Measurements from ENCODE around the gene RIMS1.
"Not testable (repeated sequence)": the region's sequence is repeated elsewhere in the genome, so short reads cannot be mapped to it uniquely, and the experiment has no call there.

The RIMS1 gene

GRCh38 chr6:71979911-71980310 is 93.6 kb downstream of the RIMS1 start:
- DNase-seq, result no peak

GRCh38 chr6:71982389-71982788 is 96.0 kb downstream of the RIMS1 start:
- DNase-seq, result no peak

GRCh38 chr6:71983131-71983530 is 96.8 kb downstream of the RIMS1 start:
- DNase-seq, result no peak

- DNase-seq, result no peak
These were observed 108.4 kb downstream of the RIMS1 start for GRCh38 chr6:71994705-71995271.

- no peak for DNase-seq
These were observed 111.0 kb downstream of the RIMS1 start for GRCh38 chr6:71997341-71997740.

- no peak for DNase-seq
These were observed 116.1 kb downstream of the RIMS1 start for GRCh38 chr6:72002415-72002814.

DNA sequence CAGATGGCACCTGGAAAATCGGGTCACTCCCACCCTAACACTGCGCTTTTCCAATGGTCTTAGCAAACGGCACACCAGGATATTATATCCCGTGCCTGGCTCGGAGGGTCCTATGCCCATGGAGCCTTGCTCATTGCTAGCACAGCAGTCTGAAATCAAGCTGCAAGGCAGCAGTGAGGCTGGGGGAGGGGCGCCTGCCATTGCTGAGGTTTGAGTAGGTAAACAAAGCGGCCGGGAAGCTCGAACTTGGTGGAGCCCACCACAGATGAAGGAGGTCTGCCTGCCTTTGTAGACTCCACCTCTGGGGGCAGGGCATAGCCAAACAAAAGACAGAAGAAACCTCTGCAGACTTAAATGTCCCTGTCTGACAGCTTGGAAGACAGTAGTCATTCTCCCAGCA is 120.2 kb downstream of the RIMS1 start:
- DNase-seq, result not testable (repeated sequence)

- DNase-seq, result no peak
These were observed 136.5 kb downstream of the RIMS1 start for GRCh38 chr6:72022830-72023229.

GRCh38 chr6:72031471-72031870 is 145.1 kb downstream of the RIMS1 start:
- DNase-seq, result no peak

DNA sequence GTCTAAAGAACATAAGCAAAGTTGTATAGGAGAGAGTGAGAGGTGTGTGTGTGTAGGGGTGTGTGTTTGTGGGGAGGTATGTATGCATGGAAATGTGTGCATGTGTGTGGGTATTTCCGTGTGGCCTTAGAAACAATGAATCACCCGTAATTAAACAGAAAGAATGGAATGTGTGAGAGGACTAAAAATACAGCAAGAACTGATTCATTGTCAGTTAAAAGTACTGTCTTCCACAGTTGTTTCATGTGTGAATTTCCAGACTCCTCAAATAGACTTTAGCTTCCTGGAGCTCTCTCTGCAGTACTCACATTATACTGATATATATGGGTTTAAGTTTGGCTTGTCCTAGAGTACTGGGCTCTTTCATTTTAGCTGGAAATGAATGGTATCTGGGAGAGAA is 145.7 kb downstream of the RIMS1 start:
- no peak for DNase-seq

GRCh38 chr6:72035486-72035885 is 149.1 kb downstream of the RIMS1 start:
- DNase-seq, result no peak

DNA sequence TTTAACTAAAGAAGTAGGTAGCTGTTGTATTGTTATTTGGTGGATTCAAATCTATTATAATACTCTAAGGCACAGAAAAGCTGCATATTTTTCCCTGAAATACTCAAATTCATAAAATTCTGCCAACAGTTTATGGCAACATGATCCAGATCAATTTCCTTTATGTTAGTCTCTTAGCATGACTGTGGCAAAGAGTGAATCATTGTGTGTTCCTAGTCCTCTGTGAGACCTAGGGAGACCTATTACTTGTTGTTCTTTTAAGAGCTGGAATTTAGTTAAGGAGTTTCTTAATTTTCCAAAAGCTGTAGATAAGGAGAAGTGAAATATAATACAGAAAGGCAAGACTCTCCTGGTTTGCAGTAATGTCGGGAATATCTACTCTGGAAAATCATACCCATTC is 149.6 kb downstream of the RIMS1 start:
- no peak for DNase-seq

DNA sequence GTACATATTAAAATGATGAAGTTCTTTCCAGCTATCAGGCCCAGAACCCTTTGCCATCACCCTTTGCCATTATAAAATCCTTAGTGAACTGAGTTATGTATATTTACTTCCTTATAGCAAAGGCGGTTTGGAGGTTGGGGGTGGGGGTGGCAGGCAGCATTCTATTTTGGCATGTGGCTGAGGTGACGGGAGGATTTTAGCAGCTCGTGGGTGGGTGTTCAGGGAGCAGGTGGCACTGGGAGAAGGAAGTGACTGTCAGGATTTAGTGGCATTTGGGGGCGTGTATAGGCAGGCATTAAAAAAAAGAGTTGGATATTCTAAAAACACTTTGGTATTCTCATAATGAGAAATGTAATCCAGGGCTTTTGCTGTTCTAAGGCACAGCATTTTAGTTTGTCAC is 150.7 kb downstream of the RIMS1 start:
- no peak for DNase-seq

DNA sequence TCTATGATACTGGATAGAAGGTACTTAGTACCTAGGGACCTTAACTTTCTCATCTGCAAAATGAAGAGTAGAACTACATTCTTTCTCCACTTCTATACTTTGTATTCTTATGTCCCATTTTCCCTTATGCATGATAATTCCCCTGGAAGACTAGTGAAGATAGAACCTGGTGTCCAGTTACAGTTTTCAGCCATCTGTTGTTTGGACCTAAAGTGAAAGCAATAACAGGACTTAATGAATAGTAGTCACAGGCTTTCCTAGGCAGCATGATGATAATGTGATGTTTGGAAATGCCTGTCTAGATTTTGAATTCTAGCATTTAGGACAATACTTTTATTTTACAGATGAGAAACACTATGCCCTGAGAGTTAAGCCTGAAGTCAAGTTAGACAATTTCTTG is 153.8 kb downstream of the RIMS1 start:
- no peak for DNase-seq

DNA sequence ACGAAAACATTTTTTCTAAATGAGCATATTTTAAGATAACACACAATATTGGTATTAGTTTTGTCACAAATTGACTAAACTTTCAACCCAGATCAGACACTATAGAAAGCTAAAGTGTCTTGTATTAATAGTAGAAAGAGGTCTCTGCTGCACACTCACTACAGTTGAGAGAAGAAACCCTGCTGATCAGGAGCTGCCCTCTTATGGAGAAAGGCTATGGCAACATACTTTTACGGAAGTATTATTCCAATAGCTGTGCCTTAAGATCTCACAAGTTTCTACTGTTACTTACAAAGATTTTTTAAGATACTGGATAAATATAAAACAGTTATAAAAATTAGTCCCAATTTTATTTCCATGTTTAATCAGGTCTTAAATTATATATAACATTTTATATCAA is 155.7 kb downstream of the RIMS1 start:
- no peak for DNase-seq

DNA sequence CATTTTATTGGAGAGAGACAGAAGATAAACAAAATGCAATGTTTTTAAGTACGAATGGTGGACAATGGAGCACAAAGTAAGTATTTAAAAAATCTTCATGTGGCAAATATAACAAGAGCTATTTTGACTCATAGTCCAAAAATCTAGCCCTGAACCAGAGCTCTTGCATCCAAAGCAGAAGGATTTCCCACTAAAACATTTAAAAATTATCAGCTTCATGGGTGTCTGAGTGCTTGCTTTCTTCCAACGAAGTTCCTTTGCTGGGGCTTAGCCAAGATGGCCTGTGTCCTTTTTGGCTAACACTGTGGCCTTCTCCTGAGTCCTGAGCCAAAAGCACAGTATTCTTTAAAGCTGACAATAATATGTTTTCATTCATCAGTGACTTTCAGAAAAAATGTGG is 161.7 kb downstream of the RIMS1 start:
- no peak for DNase-seq

GRCh38 chr6:72049376-72049775 is 163.0 kb downstream of the RIMS1 start:
- no peak for DNase-seq

- DNase-seq, result no peak
These were observed 174.9 kb downstream of the RIMS1 start for GRCh38 chr6:72061286-72061685.

GRCh38 chr6:72064399-72064975 is 178.1 kb downstream of the RIMS1 start:
- DNase-seq, result no peak

DNA sequence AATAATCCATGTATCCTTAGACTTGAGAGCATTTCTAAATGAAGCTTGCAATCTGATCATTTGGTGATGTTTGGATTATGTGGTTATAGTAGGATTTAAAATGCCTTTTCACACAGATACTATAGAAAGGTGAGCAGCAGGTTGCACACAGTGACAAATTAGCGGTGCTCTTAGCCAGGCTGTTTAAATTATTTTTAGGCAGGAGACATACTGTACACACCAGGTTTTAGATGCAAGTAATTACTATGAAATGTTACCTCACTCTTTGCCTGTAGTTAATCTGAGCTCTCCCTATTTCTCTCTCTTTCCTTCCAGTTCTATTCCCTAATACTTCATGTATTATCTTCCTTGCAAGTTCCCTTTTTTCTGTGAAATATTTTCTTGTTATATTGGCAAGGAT is 191.7 kb downstream of the RIMS1 start:
- DNase-seq, result no peak

DNA sequence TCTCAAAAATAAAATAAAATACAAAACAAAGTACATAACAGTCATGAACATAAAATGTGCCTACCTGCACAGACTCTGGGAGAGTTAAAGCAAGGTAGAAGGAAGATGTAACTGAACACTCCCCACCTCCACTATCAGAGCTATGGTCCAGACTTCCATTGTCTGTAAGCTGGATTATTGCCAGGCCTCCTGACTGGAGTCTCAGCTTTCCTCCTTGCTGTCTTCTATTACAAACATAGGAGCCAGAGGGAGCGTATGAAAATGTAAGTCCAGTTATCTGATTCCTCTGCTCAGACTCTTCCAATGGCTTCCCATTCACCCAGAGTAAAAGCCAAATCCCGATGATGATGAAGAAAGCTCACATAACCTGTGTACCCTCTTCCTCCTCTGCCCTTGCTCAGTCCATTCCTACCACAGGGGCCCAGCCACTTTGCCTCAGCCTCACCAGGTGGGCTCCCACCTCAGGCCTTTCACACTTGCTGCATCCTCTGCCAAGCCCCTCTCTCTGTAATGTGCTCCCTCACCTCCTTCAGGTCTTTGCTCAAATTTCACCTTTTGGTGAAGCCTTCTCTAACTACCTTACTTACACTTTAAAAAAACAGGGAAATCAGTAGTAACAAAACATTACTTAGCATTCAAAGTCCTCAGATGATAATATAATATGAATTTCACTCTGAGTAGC is 194.1 kb downstream of the RIMS1 start:
- DNase-seq, result no peak

DNA sequence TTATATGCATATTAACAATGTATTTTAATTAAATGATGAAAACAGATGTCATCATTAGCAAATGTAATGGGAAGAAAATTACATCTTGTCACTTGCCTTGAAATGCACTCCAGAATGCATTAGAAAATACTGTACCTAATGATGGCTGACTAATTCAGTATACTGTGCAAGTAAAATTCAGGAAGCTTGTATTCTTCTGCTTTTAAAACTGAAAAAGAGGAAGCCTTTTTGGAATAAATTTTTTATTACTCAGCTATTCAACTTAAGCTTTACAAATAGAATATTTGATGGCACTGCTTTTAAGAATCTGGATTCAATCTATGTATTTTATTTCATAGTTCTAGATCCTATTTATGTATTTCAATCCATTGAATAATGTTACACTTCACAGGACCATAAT is 195.5 kb downstream of the RIMS1 start:
- DNase-seq, result no peak

- no peak for DNase-seq
These were observed 197.6 kb downstream of the RIMS1 start for GRCh38 chr6:72083976-72084375.

- no peak for DNase-seq
These were observed 198.7 kb downstream of the RIMS1 start for GRCh38 chr6:72084992-72085569.
